H1 (cell line): ENCODE results near the gene COL6A1. TPM values are rescaled to one million over a fixed set of nuclear protein-coding genes. Genes with fewer than 3 reads are reported as not detected.

ENCODE experiments used
- CTCF ChIA-PET: fragments of 300-600 bp; sonication (Branson Sonifier 250); formaldehyde crosslinking; loops from one replicate; lab custom pipeline; 2021; ENCODE audit not compliant: partially characterized antibody; lab: Charles Lee
- POLR2A ChIA-PET: fragments of 300-600 bp; sonication (Branson Sonifier 250); formaldehyde crosslinking; loops from one replicate; lab custom pipeline; 2021; ENCODE audit warnings: inconsistent platforms; ENCODE audit not compliant: partially characterized antibody; lab: Charles Lee
- DNase-seq, 2 experiments: peaks; one replicate each; pipeline versions ENCODE4 v3.0.0 to v3.0.0-alpha.2; 2010 to 2022; ENCODE audit warnings: low spot score in 2 of 2, low read depth in 1 of 2, mixed read lengths in 1 of 2
- FAIRE-seq: peaks from 2 replicates; lab custom pipeline; 2011; peaks lifted over from hg19 to GRCh38; lab: Jason Lieb, UNC
- H2AFZ ChIP-seq: 2 replicates; pipeline ENCODE4 v1.8.1; 2012; ENCODE audit warnings: low read length, inconsistent platforms
- H2AK5ac ChIP-seq: 2 replicates; pipeline ENCODE4 v1.6.1; 2013; ENCODE audit warnings: low read depth, low read length
- H2BK120ac ChIP-seq: replicated peaks from 2 replicates; pipeline ENCODE3; 2013; ENCODE audit warnings: low read depth, low read length, inconsistent platforms
- H2BK12ac ChIP-seq: 2 replicates; pipeline ENCODE4 v1.6.1; 2013; ENCODE audit warnings: low read depth, low read length
- H2BK15ac ChIP-seq: 2 replicates; pipeline ENCODE4 v1.6.1; 2013; ENCODE audit warnings: low read length
- H2BK20ac ChIP-seq: 2 replicates; pipeline ENCODE4 v1.6.1; 2013; ENCODE audit warnings: low read length
- H2BK5ac ChIP-seq: 2 replicates; pipeline ENCODE4 v1.6.1; 2013; ENCODE audit warnings: low read depth, low read length
- H3K14ac ChIP-seq: 2 replicates; pipeline ENCODE4 v1.6.1; 2013; ENCODE audit warnings: inconsistent platforms; ENCODE audit not compliant: insufficient read length
- H3K18ac ChIP-seq: 2 replicates; pipeline ENCODE4 v1.6.1; 2013; ENCODE audit warnings: low read length; ENCODE audit errors: extremely low read depth
- H3K23ac ChIP-seq: 2 replicates; pipeline ENCODE4 v1.6.1; 2013; ENCODE audit warnings: inconsistent platforms; ENCODE audit not compliant: insufficient read length
- H3K23me2 ChIP-seq: 2 replicates; pipeline ENCODE4 v1.6.1; 2013; ENCODE audit warnings: low read depth, low read length
- H3K27ac ChIP-seq: 2 replicates; pipeline ENCODE4 v1.6.1; 2011; ENCODE audit warnings: low read depth, low read length, inconsistent platforms
- H3K27me3 ChIP-seq, 4 experiments: replicated peaks in 1 of 4; 1 replicate in 1 of 4; 2 replicates in 3 of 4; pipeline versions ENCODE4 v1.6.1 to v1.8.1; 2011 to 2013; ENCODE audit warnings: low read length in 3 of 4, mild to moderate bottlenecking in 3 of 4, inconsistent platforms in 2 of 4, mixed read lengths in 2 of 4, moderate library complexity in 1 of 4; ENCODE audit not compliant: control insufficient read depth in 3 of 4, insufficient read depth in 3 of 4; ENCODE audit errors: extremely low read depth in 1 of 4
- H3K36me3 ChIP-seq, 4 experiments: 2 replicates each; pipeline versions ENCODE4 v1.6.1 to v1.8.1; 2011 to 2013; ENCODE audit warnings: mild to moderate bottlenecking in 4 of 4, low read length in 3 of 4, moderate library complexity in 2 of 4, control low read depth in 1 of 4, inconsistent platforms in 1 of 4; ENCODE audit not compliant: insufficient read depth in 4 of 4, control insufficient read depth in 2 of 4
- H3K4ac ChIP-seq: replicated peaks from 2 replicates; pipeline ENCODE3; 2013; ENCODE audit warnings: low read length, low read depth, mixed read lengths, inconsistent platforms; ENCODE audit not compliant: insufficient read length
- H3K4me1 ChIP-seq, 4 experiments: replicated peaks in 1 of 4; 1 replicate in 1 of 4; 2 replicates in 3 of 4; pipeline versions ENCODE4 v1.6.1 to v1.8.1; 2011 to 2013; ENCODE audit warnings: low read length in 3 of 4, inconsistent platforms in 2 of 4, mixed read lengths in 1 of 4; ENCODE audit not compliant: insufficient read depth in 4 of 4, control insufficient read depth in 3 of 4
- H3K4me2 ChIP-seq, 2 experiments: 2 replicates each; pipeline versions ENCODE4 v1.6.1 to v1.8.1; 2011 to 2013; ENCODE audit warnings: low read depth in 2 of 2, low read length in 2 of 2, control low read depth in 1 of 2, inconsistent platforms in 1 of 2, mild to moderate bottlenecking in 1 of 2; ENCODE audit not compliant: insufficient read depth in 1 of 2
- H3K4me3 ChIP-seq, 4 experiments: fragments of 200-600, 300-600 bp in 1 of 4; sonication (generic), shearing (Covaris generic), sonication (Bioruptor Twin) in 1 of 4; 2 replicates each; pipeline versions ENCODE4 v1.5.1 to v1.8.1; 2011 to 2016; ENCODE audit warnings: low read length in 4 of 4, low read depth in 3 of 4, control low read depth in 2 of 4, inconsistent platforms in 2 of 4, mild to moderate bottlenecking in 2 of 4, mixed read lengths in 1 of 4, moderate library complexity in 1 of 4; ENCODE audit not compliant: insufficient read depth in 2 of 4; ENCODE audit errors: extremely low read depth in 1 of 4
- H3K56ac ChIP-seq: replicated peaks from 2 replicates; pipeline ENCODE3; 2013; ENCODE audit warnings: low read depth, mild to moderate bottlenecking, mixed read lengths, low read length, inconsistent platforms; ENCODE audit not compliant: insufficient read length
- H3K79me1 ChIP-seq: 2 replicates; pipeline ENCODE4 v1.6.1; 2013; ENCODE audit warnings: low read depth, low read length, control low read depth
- H3K79me2 ChIP-seq, 2 experiments: 2 replicates each; pipeline versions ENCODE4 v1.6.1 to v1.8.1; 2012 to 2013; ENCODE audit warnings: low read length in 2 of 2, mild to moderate bottlenecking in 2 of 2, inconsistent platforms in 1 of 2; ENCODE audit not compliant: insufficient read depth in 2 of 2, control insufficient read depth in 1 of 2
- H3K9ac ChIP-seq, 4 experiments: replicated peaks in 1 of 4; 1 replicate in 1 of 4; 2 replicates in 3 of 4; pipeline versions ENCODE4 v1.6.1 to v1.8.1; 2011 to 2013; ENCODE audit warnings: low read depth in 3 of 4, low read length in 3 of 4, control low read depth in 2 of 4, mild to moderate bottlenecking in 2 of 4, moderate library complexity in 2 of 4, inconsistent platforms in 1 of 4; ENCODE audit errors: extremely low read depth in 1 of 4
- H3K9me3 ChIP-seq, 2 experiments: 2 replicates each; pipeline versions ENCODE4 v1.6.1 to v1.8.1; 2012 to 2013; ENCODE audit warnings: mild to moderate bottlenecking in 2 of 2, moderate library complexity in 2 of 2, control low read depth in 1 of 2, inconsistent platforms in 1 of 2, low read depth in 1 of 2, low read length in 1 of 2, mixed read lengths in 1 of 2; ENCODE audit not compliant: insufficient read depth in 2 of 2
- H4K20me1 ChIP-seq, 2 experiments: replicated peaks in 1 of 2; 2 replicates each; pipeline versions ENCODE3 to v1.8.1; 2011 to 2013; ENCODE audit warnings: inconsistent platforms in 2 of 2, low read length in 2 of 2, mild to moderate bottlenecking in 1 of 2; ENCODE audit not compliant: insufficient read depth in 2 of 2, control insufficient read depth in 1 of 2
- H4K5ac ChIP-seq: 2 replicates; pipeline ENCODE4 v1.6.1; 2013; ENCODE audit warnings: low read length, low read depth, mixed read lengths, inconsistent platforms; ENCODE audit not compliant: insufficient read length
- H4K8ac ChIP-seq: 2 replicates; pipeline ENCODE4 v1.8.0; 2013; ENCODE audit warnings: mild to moderate bottlenecking, moderate library complexity, low read length, inconsistent platforms; ENCODE audit not compliant: insufficient read depth; ENCODE audit errors: extremely low read depth
- H4K91ac ChIP-seq: replicated peaks from 2 replicates; pipeline ENCODE3; 2013; ENCODE audit warnings: low read length, mixed read lengths, inconsistent platforms; ENCODE audit not compliant: insufficient read length
- BCL11A ChIP-seq, 2 experiments: IDR thresholded peaks; one replicate each; pipeline ENCODE4 v1.6.1; 2011; ENCODE audit warnings: low read depth in 2 of 2, low read length in 2 of 2, mild to moderate bottlenecking in 2 of 2
- CBX8 ChIP-seq: fragments of 300-800, 300-1000 bp; sonication (generic); IDR thresholded peaks from 2 replicates; pipeline ENCODE4 v1.7.1; 2016; ENCODE audit warnings: low read depth, low read length, borderline replicate concordance
- CTCF ChIP-seq, 3 experiments: IDR thresholded peaks; 1 replicate in 2 of 3; 2 replicates in 1 of 3; pipeline versions ENCODE4 v1.5.1 to v1.6.1; 2011; ENCODE audit warnings: low read length in 3 of 3, mild to moderate bottlenecking in 3 of 3, inconsistent platforms in 2 of 3, low read depth in 1 of 3, moderate library complexity in 1 of 3; ENCODE audit not compliant: insufficient read depth in 1 of 3; ENCODE audit errors: control extremely low read depth in 1 of 3
- GTF2F1 ChIP-seq: IDR thresholded peaks from 2 replicates; pipeline ENCODE4 v1.6.1; 2012; ENCODE audit warnings: low read depth, low read length, improper control_type of control experiment, borderline replicate concordance
- NANOG ChIP-seq: IDR thresholded peaks from 2 replicates; pipeline ENCODE4 v1.6.1; 2011; ENCODE audit warnings: low read length, low read depth, mild to moderate bottlenecking, inconsistent platforms; ENCODE audit not compliant: insufficient read depth, poor library complexity, severe bottlenecking
- NRF1 ChIP-seq: IDR thresholded peaks from 2 replicates; pipeline ENCODE4 v1.6.1; 2011; ENCODE audit warnings: mild to moderate bottlenecking, low read depth, low read length, improper control_type of control experiment
- PHF8 ChIP-seq: fragments of 200-600 bp; sonication (generic); conservative IDR thresholded peaks from 2 replicates; pipeline ENCODE4 v1.7.1; 2012; ENCODE audit warnings: low read depth, mild to moderate bottlenecking, inconsistent platforms, low read length, moderate library complexity
- SIX5 ChIP-seq: IDR thresholded peaks from 2 replicates; pipeline ENCODE4 v1.6.1; 2011; ENCODE audit warnings: mild to moderate bottlenecking, low read depth, low read length
- SP2 ChIP-seq: IDR thresholded peaks from 2 replicates; pipeline ENCODE4 v1.6.1; 2012; ENCODE audit warnings: mild to moderate bottlenecking, low read length, inconsistent platforms
- TCF12 ChIP-seq: IDR thresholded peaks from 2 replicates; pipeline ENCODE4 v1.6.1; 2011; ENCODE audit warnings: low read depth, mild to moderate bottlenecking, low read length
- YY1 ChIP-seq: IDR thresholded peaks from 2 replicates; pipeline ENCODE4 v1.6.1; 2011; ENCODE audit warnings: low read depth, mild to moderate bottlenecking, low read length
- WGBS, 2 experiments: shearing (Covaris generic) in 1 of 2; methylation state at CpG; one replicate each; pipeline versions ENCODE4 v1.1.6 to v1.1.7; 2013 to 2015; ENCODE audit warnings: low lambda C conversion rate in 2 of 2, mixed read lengths in 2 of 2, inconsistent platforms in 1 of 2, low coverage in 1 of 2, missing lambda C conversion rate in 1 of 2; ENCODE audit not compliant: insufficient replicate concordance in 2 of 2, insufficient coverage in 1 of 2, insufficient read length in 1 of 2; ENCODE audit errors: extremely low coverage in 1 of 2, missing lambda C conversion rate in 1 of 2; 5-methylcytosine and 5-hydroxymethylcytosine counted together
- polyA plus RNA-seq, 7 experiments: library from polyadenylated mRNA; depleted of rRNA in 3 of 7; stranded (reverse) in 5 of 7; unstranded in 2 of 7; fragments of >200 nt in 5 of 7; fragments of 200-250 nt in 2 of 7; gene quantifications; 1 replicate in 5 of 7; 2 replicates in 1 of 7; 4 replicates in 1 of 7; pipeline versions ENCODE4 v1.2.1 to v1.2.3, GENCODE V29; 2011 to 2013; ENCODE audit warnings: missing spikeins in 2 of 7, mixed read lengths in 2 of 7
- total RNA-seq: library from RNA; stranded (reverse); fragmentation: NEBNext Ultra II Directional; extraction: Animal tissue kit (Norgen Biotek cat#: 25700); gene quantifications from 2 replicates; pipeline ENCODE4 v1.2.1, GENCODE V29; 2021

Gene COL6A1
- total and polyA plus RNA-seq, 2 of the 8 experiments (the other 6 are each of a cell fraction or from before 2014, with no cell fraction given): 100 to 115 TPM

GRCh38 chr21:46025113-46025770 is 43.7 kb downstream of the COL6A1 start:
- Histone ChIP-seq H3K36me3 (no peaks in the 10 kb centered on the region), H3K79me2 (no peaks in the 10 kb centered on the region), H3K27ac (no peak overlapping the region), H4K20me1 (no peaks in the 10 kb centered on the region), H3K23me2 (no peaks in the 10 kb centered on the region), H3K56ac (no peak overlapping the region), H3K79me1 (no peaks in the 10 kb centered on the region), H3K4me2 (no peak overlapping the region), H2BK15ac (no peak overlapping the region), H4K5ac (no peak overlapping the region), H2BK5ac (no peak overlapping the region), H2AK5ac (no peak overlapping the region), H3K23ac (no peak overlapping the region), H3K9me3 (no peaks in the 10 kb centered on the region), H3K9ac (no peak overlapping the region), H2BK20ac (no peak overlapping the region), H3K4ac (no peak overlapping the region), H2BK12ac (no peak overlapping the region), H4K8ac (no peak overlapping the region), H3K27me3 (0 out of 7 replicates have a peak, but pooled peaks cover 0 to 2% (median 0%) of the 10 kb centered on the region in 4 experiments), H4K91ac (no peak overlapping the region), H2AFZ (no peak overlapping the region), H3K4me1 (peaks cover 0 to 2% (median 0%) of the 10 kb centered on the region in 4 experiments; a peak in 2 of 7 replicates), H2BK120ac (no peak overlapping the region), H3K4me3 (no peak overlapping the region), H3K18ac (no peak overlapping the region), H3K14ac (no peak overlapping the region)
- FAIRE-seq (no peak), DNase-seq (no peak)
- ChIA-PET POLR2A (no interaction called here), CTCF (interaction anchor here (0.6 kb wide), 1 partner anchor 73 kb away, joined by 3 read pairs; no protein-coding TSS in a partner anchor)
- 68% methylated on average over 2 of the region's 2 CpGs; no CpG with 5 or more reads in 1 of the 2 experiments for WGBS, 2 experiments
- TF ChIP-seq SIX5: no peak
- TF ChIP-seq PHF8: no peak
- no peak for TF ChIP-seq NRF1
- TF ChIP-seq CTCF (IDR thresholded peaks at IDR 0.05; ENCODE audit: control extremely low read depth in 1 of 3, insufficient read depth in 1 of 3, low read depth in 1 of 3, low read length in 3 of 3): no peak
- TF ChIP-seq YY1: no peak
- no peak for TF ChIP-seq GTF2F1
- no peak for TF ChIP-seq NANOG
- no peak for TF ChIP-seq TCF12
- no peak for TF ChIP-seq CBX8
- no peak for TF ChIP-seq SP2
- TF ChIP-seq BCL11A (IDR thresholded peaks at IDR 0.05; ENCODE audit: low read depth in 2 of 2, low read length in 2 of 2): no peak
